ENCODE data around the gene MEF2C.
"Not testable (repeated sequence)": the region's sequence is repeated elsewhere in the genome, so short reads cannot be mapped to it uniquely, and the experiment has no call there.

The MEF2C gene

GRCh38 chr5:88858392-88858791, 24.6 kb downstream of the MEF2C start:
- H3K9ac ChIP-seq (ENCODE audit: insufficient read length) = no peak overlapping the region
- H3K27ac ChIP-seq = no peak overlapping the region
- H3K4me3 ChIP-seq = no peak overlapping the region
- DNase-seq (ENCODE audit: low read depth, low spot score) = no peak
- H3K9me3 ChIP-seq (ENCODE audit: low read depth, low read length) = no peaks in the 10 kb centered on the region
- TF ChIP-seq POLR2AphosphoS5 (IDR thresholded peaks at IDR 0.05; ENCODE audit: borderline replicate concordance, low read depth, low read length) = no peak
- no peak for TF ChIP-seq EZH2 (IDR thresholded peaks at IDR 0.05)
- no peak for TF ChIP-seq FOXP2 (optimal IDR thresholded peaks at IDR 0.05; ENCODE audit: control extremely low read depth, extremely low read length, insufficient read depth)
- H3K36me3 ChIP-seq (ENCODE audit: insufficient read depth, low read length) = no peaks in the 10 kb centered on the region

GRCh38 chr5:88856381-88856780, 26.6 kb downstream of the MEF2C start:
- H3K4me3 ChIP-seq; H3K36me3 ChIP-seq (ENCODE audit: insufficient read depth, low read length); DNase-seq (ENCODE audit: low read depth, low spot score); H3K27ac ChIP-seq; H3K9ac ChIP-seq (ENCODE audit: insufficient read length); H3K9me3 ChIP-seq (ENCODE audit: low read depth, low read length): not testable (repeated sequence)

- H3K9ac ChIP-seq (ENCODE audit: insufficient read length) = no peak overlapping the region
- no peak overlapping the region for H3K27ac ChIP-seq
- DNase-seq (ENCODE audit: low read depth, low spot score) = no peak
- H3K36me3 ChIP-seq (ENCODE audit: insufficient read depth, low read length) = no peaks in the 10 kb centered on the region
- H3K4me3 ChIP-seq = no peak overlapping the region
- no peak for TF ChIP-seq POLR2AphosphoS5 (IDR thresholded peaks at IDR 0.05; ENCODE audit: borderline replicate concordance, low read depth, low read length)
- no peak for TF ChIP-seq EZH2 (IDR thresholded peaks at IDR 0.05)
- no peak for TF ChIP-seq FOXP2 (optimal IDR thresholded peaks at IDR 0.05; ENCODE audit: control extremely low read depth, extremely low read length, insufficient read depth)
- H3K9me3 ChIP-seq (ENCODE audit: low read depth, low read length) = no peaks in the 10 kb centered on the region
Observed at GRCh38 chr5:88854769-88855168, 28.2 kb downstream of the MEF2C start.

- no peak for DNase-seq (ENCODE audit: low read depth, low spot score)
Observed at GRCh38 chr5:88847420-88847819, 35.6 kb downstream of the MEF2C start.

GRCh38 chr5:88846434-88846833, 36.5 kb downstream of the MEF2C start:
- DNase-seq (ENCODE audit: low read depth, low spot score) = no peak
- H3K27ac ChIP-seq = no peak overlapping the region

More at GRCh38 chr5:88847420-88847819, 35.6 kb downstream of the MEF2C start:
- Histone ChIP-seq H3K9me3 (ENCODE audit: low read depth, low read length) (no peaks in the 10 kb centered on the region), H3K36me3 (ENCODE audit: insufficient read depth, low read length) (no peaks in the 10 kb centered on the region), H3K4me3 (no peak overlapping the region), H3K9ac (ENCODE audit: insufficient read length) (no peak overlapping the region), H3K27ac (no peak overlapping the region)
- TF ChIP-seq FOXP2 (optimal IDR thresholded peaks at IDR 0.05; ENCODE audit: control extremely low read depth, extremely low read length, insufficient read depth) (no peak), EZH2 (IDR thresholded peaks at IDR 0.05) (no peak), POLR2AphosphoS5 (IDR thresholded peaks at IDR 0.05; ENCODE audit: borderline replicate concordance, low read depth, low read length) (no peak)

GRCh38 chr5:88845081-88845697, 37.8 kb downstream of the MEF2C start:
- no peak overlapping the region for H3K27ac ChIP-seq
- no peak for DNase-seq (ENCODE audit: low read depth, low spot score)
- no peak overlapping the region for H3K9ac ChIP-seq (ENCODE audit: insufficient read length)
- H3K9me3 ChIP-seq (ENCODE audit: low read depth, low read length) = no peaks in the 10 kb centered on the region
- H3K36me3 ChIP-seq (ENCODE audit: insufficient read depth, low read length) = no peaks in the 10 kb centered on the region
- TF ChIP-seq EZH2 (IDR thresholded peaks at IDR 0.05) = no peak
- TF ChIP-seq POLR2AphosphoS5 (IDR thresholded peaks at IDR 0.05; ENCODE audit: borderline replicate concordance, low read depth, low read length) = no peak
- no peak for TF ChIP-seq FOXP2 (optimal IDR thresholded peaks at IDR 0.05; ENCODE audit: control extremely low read depth, extremely low read length, insufficient read depth)
- H3K4me3 ChIP-seq = no peak overlapping the region

More at GRCh38 chr5:88846434-88846833, 36.5 kb downstream of the MEF2C start:
- Histone ChIP-seq H3K4me3 (no peak overlapping the region), H3K9ac (ENCODE audit: insufficient read length) (no peak overlapping the region), H3K9me3 (ENCODE audit: low read depth, low read length) (no peaks in the 10 kb centered on the region), H3K36me3 (ENCODE audit: insufficient read depth, low read length) (no peaks in the 10 kb centered on the region)
- no peak for TF ChIP-seq EZH2 (IDR thresholded peaks at IDR 0.05)
- no peak for TF ChIP-seq POLR2AphosphoS5 (IDR thresholded peaks at IDR 0.05; ENCODE audit: borderline replicate concordance, low read depth, low read length)
- TF ChIP-seq FOXP2 (optimal IDR thresholded peaks at IDR 0.05; ENCODE audit: control extremely low read depth, extremely low read length, insufficient read depth) = no peak

GRCh38 chr5:88842784-88843183, 40.2 kb downstream of the MEF2C start:
- TF ChIP-seq FOXP2 (optimal IDR thresholded peaks at IDR 0.05; ENCODE audit: control extremely low read depth, extremely low read length, insufficient read depth) = no peak
- TF ChIP-seq POLR2AphosphoS5 (IDR thresholded peaks at IDR 0.05; ENCODE audit: borderline replicate concordance, low read depth, low read length) = no peak
- TF ChIP-seq EZH2 (IDR thresholded peaks at IDR 0.05) = no peak
- no peaks in the 10 kb centered on the region for H3K36me3 ChIP-seq (ENCODE audit: insufficient read depth, low read length)
- H3K27ac ChIP-seq = no peak overlapping the region
- no peak overlapping the region for H3K9ac ChIP-seq (ENCODE audit: insufficient read length)
- DNase-seq (ENCODE audit: low read depth, low spot score) = no peak
- H3K9me3 ChIP-seq (ENCODE audit: low read depth, low read length) = no peaks in the 10 kb centered on the region
- no peak overlapping the region for H3K4me3 ChIP-seq

GRCh38 chr5:88841212-88841611, 41.8 kb downstream of the MEF2C start:
- Histone ChIP-seq H3K27ac (no peak overlapping the region), H3K4me3 (no peak overlapping the region), H3K36me3 (ENCODE audit: insufficient read depth, low read length) (no peaks in the 10 kb centered on the region), H3K9ac (ENCODE audit: insufficient read length) (no peak overlapping the region), H3K9me3 (ENCODE audit: low read depth, low read length) (no peaks in the 10 kb centered on the region)
- TF ChIP-seq EZH2 (IDR thresholded peaks at IDR 0.05) (no peak), POLR2AphosphoS5 (IDR thresholded peaks at IDR 0.05; ENCODE audit: borderline replicate concordance, low read depth, low read length) (no peak), FOXP2 (optimal IDR thresholded peaks at IDR 0.05; ENCODE audit: control extremely low read depth, extremely low read length, insufficient read depth) (no peak)
- no peak for DNase-seq (ENCODE audit: low read depth, low spot score)

GRCh38 chr5:88840495-88840894, 42.5 kb downstream of the MEF2C start:
- no peak overlapping the region for H3K4me3 ChIP-seq
- no peak for DNase-seq (ENCODE audit: low read depth, low spot score)
- no peak overlapping the region for H3K9ac ChIP-seq (ENCODE audit: insufficient read length)
- H3K36me3 ChIP-seq (ENCODE audit: insufficient read depth, low read length) = no peaks in the 10 kb centered on the region
- TF ChIP-seq POLR2AphosphoS5 (IDR thresholded peaks at IDR 0.05; ENCODE audit: borderline replicate concordance, low read depth, low read length) (no peak), EZH2 (IDR thresholded peaks at IDR 0.05) (no peak), FOXP2 (optimal IDR thresholded peaks at IDR 0.05; ENCODE audit: control extremely low read depth, extremely low read length, insufficient read depth) (no peak)
- H3K9me3 ChIP-seq (ENCODE audit: low read depth, low read length) = no peaks in the 10 kb centered on the region
- H3K27ac ChIP-seq = no peak overlapping the region
